Measurements from ENCODE around the gene DMRTB1.

DNA sequence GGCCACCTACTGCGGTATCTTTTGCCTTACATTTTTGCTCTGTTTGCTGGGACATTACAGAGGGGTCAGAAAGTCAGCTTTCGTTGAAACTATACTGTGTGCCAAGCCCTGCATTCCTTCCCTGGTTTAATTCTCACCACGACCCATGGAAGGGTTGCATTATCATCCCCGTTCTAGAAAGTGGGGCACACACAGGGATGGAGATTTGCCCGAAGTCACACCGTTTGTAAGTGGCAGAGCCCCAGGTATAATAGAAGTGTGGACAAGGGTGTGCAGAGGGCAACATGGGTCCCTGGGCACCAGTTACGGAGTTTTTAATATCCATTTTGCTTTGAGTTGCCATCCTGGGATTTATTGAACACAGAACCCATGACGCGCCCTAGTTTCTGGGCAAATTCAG is 11.8 kb downstream of the DMRTB1 start:
- no peak for TF ChIP-seq POLR2A (IDR thresholded peaks at IDR 0.05; ENCODE audit: low read depth, low read length)
- TF ChIP-seq, protein P1, sequence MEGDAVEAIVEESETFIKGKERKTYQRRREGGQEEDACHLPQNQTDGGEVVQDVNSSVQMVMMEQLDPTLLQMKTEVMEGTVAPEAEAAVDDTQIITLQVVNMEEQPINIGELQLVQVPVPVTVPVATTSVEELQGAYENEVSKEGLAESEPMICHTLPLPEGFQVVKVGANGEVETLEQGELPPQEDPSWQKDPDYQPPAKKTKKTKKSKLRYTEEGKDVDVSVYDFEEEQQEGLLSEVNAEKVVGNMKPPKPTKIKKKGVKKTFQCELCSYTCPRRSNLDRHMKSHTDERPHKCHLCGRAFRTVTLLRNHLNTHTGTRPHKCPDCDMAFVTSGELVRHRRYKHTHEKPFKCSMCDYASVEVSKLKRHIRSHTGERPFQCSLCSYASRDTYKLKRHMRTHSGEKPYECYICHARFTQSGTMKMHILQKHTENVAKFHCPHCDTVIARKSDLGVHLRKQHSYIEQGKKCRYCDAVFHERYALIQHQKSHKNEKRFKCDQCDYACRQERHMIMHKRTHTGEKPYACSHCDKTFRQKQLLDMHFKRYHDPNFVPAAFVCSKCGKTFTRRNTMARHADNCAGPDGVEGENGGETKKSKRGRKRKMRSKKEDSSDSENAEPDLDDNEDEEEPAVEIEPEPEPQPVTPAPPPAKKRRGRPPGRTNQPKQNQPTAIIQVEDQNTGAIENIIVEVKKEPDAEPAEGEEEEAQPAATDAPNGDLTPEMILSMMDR (conservative IDR thresholded peaks at IDR 0.05; ENCODE audit: low read depth, low read length) = no peak
- TF ChIP-seq SMC3 (IDR thresholded peaks at IDR 0.05; ENCODE audit: low read depth, low read length) = no peak
- TF ChIP-seq, protein P2, sequence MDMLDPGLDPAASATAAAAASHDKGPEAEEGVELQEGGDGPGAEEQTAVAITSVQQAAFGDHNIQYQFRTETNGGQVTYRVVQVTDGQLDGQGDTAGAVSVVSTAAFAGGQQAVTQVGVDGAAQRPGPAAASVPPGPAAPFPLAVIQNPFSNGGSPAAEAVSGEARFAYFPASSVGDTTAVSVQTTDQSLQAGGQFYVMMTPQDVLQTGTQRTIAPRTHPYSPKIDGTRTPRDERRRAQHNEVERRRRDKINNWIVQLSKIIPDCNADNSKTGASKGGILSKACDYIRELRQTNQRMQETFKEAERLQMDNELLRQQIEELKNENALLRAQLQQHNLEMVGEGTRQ (IDR thresholded peaks at IDR 0.05; ENCODE audit: low read depth, low read length) = no peak
- TF ChIP-seq, protein P3, sequence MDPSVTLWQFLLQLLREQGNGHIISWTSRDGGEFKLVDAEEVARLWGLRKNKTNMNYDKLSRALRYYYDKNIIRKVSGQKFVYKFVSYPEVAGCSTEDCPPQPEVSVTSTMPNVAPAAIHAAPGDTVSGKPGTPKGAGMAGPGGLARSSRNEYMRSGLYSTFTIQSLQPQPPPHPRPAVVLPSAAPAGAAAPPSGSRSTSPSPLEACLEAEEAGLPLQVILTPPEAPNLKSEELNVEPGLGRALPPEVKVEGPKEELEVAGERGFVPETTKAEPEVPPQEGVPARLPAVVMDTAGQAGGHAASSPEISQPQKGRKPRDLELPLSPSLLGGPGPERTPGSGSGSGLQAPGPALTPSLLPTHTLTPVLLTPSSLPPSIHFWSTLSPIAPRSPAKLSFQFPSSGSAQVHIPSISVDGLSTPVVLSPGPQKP (IDR thresholded peaks at IDR 0.05; ENCODE audit: borderline replicate concordance, low read depth, low read length) = no peak
